ENCODE results near the gene INSRR.

INSRR gene

DNA sequence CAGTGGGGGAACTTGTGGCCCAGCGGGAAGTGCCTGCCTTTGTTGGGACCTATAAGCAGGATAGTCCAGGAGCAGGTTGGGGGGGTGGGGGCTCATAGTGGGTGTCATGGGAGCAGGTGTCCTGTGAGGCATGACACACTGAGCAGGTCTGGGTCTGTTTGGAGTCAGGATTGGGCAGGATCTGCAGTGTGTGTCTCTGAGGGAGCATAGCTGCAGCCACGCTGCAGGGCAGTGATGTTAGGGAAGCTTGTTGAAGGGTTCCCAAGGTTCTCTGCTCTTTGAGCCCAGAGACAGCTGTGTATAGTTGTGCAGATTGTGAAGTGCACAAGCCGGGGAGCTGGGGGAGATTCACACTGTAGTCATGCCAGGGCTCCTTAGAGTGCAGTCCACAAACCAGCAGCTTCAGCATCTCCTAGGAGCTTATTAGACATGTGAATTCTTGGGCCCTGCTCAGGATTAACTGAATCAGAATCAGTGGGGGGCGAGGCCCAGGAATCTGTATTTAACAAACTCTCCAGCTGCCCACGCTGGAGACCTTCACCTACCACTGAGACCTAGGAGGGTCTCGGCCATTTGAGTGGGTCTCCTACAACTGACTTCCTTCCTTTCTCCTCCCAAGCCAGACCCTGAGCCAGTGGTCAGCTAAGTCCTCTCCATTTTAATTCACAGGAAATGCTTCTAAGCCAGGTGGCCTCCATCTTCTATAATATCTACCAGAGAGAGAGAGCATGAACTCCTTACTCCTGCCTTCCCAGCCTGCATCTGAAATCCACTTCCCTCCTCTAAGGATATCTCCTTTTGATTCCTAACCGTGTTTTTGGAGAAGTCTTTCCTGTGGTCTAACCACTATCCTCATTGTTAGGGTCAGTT lies 11.1 kb downstream of the INSRR start:
- no peak for DNase-seq

DNA sequence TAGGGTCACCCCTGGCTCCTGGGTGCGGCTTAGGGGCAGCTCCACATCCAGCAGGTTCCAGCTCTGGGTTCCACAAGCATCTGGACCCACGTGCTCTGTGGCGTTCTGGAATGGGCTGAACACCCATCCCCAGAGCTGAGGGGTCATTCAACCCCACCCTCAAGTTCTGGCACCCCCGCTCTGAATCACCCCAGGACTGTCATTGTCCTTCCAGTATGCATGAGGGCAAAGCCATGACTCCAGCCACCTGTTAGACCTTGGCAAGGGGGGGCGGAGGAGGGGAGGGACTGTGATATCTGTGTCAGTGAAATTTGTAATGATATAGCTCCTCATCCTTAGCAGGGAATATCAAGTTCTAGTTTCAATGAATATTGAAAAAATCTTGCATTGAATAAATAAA lies 12.3 kb downstream of the INSRR start:
- DNase-seq = no peak

DNA sequence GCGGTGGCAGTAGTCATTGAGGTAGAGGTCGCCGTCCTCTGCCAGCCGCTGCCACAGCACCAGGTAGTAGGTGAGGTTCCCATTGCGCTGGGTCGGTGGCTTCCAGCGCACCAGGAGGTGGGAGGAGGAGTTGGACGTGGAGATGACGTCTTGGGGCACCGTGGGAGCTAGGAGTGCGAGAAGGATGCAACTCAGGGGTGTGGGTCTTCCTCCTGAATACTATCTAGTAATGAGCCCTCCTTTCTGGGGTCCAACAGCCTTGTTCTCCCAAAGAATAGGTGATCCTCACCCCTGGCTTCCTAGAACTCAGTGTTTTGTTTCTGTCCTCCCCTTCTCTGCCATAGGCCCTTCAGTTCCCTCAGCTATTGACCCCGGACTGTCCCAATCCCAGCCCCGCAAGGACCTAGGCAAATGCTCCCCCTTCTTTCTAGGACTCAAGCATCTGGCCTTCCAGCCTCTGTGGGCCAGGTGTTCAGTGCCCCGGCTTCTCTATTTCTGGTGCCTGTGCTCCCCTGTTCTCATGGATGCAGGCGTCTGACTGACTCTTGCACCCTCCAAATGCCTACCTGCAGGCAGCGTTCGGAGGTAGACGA lies 12.9 kb downstream of the INSRR start:
- no peak for DNase-seq

DNA sequence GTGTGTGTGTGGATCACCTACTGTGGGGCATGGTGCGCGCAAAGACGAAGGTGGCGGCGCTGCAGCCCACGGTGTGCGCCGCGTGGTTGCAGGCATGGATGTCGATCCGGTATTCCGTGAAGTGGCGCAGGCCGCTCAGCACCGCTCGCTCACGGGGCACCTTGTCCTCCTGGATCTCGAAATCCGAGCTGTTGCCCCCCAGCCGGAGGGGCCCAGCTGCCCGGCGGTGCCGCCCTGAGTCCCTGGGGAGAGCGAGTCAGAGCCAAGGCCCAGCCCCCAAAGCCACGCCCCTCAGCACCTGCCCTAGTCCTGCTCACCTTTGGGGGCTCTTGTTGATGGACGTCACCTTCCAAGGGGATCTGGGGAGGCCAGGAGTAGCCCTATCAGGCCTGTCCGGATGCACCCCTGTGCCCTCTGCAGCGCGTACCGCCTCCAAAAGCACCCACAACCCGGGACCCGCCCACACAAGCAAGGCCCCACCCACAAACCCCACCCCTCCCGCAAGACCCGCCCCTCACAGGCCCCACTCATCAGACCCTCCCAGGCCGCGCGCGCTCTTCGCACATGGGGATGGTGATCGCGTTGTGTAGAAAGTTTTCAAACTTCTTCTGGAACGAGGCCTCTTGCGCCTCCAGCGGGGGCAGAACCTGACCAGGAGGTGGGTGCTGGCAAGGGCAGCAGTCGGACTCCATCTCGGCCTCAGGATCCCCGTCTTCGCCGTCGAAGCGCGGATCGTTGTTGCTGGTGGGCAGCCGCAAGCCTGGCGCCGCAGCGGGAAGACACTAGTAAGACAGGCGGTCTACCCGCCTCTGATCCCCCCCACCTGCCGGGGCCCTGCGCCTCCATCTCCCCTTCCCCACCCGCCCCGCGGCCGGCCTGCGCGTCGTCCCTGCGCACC lies 13.6 kb downstream of the INSRR start:
- no peak for DNase-seq

DNA sequence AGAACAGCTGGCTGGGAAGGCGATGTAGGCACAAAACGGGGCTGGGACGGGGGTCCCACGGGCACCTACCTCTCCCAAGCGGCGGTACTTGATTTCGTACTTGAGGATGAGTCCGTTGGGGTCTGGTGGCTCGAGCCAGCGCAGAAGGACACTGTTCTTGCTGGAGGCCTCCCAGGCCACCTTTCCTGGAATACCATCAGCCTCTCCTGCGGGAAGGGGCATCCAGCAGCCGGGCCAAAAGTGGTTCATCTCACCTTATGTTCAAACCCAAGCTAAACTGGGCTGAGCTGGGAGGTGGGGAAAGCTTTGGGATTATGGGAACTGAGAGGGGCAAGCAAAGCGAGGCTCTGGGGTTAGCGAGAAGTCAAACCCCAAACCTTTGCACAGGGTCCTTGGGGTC lies 14.3 kb downstream of the INSRR start:
- DNase-seq = no peak

DNA sequence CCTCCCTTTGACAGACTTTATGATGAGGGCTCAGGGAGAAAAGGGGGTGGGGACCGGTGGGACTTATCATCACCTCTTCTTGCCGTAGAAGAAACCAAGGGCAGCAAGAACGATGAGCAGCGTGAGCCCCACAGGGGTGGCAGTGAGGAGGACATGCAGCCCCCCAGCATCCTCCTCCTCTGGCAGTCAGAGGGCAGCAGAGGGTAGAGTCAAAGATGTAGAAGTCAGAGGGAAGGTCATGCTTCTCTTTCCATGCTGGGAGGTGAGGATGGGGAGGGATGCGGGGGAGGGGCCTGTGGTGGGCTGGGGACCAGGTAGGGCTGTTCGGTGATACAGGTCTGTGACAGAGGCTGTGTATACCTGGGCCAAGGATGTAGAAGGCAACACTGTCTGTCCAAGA lies 14.8 kb downstream of the INSRR start:
- no peak for DNase-seq

DNA sequence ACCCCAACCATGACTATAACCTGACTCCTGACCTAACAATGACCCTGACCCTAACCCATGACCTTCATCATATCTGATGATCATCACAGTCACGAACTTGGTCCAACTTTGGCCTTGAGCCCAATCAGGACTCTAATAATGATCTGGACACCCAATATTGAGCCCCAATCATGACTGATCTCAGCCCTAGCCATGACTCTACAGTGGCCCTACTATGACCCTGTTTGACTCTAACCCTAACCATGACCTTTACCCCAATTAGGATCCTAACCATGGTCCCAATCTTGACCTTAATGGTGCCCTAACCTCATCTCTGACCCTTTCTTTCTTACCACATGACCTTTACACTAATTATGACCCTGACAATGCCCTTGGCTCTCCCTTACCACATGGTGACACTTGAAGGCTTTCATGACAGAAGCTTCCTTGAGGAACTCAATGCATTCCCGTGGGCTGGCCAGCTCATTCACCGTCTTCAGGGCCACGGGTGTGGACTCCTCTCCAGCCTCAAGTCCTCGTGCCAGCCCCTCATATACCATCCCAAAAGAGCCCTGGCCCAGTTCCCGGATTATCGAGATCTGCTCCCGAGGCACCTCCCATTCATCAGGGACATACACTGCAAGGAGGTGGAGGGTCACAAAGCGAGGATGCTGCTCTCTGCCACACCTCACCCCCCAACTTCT lies 16.2 kb downstream of the INSRR start:
- no peak for DNase-seq

DNA sequence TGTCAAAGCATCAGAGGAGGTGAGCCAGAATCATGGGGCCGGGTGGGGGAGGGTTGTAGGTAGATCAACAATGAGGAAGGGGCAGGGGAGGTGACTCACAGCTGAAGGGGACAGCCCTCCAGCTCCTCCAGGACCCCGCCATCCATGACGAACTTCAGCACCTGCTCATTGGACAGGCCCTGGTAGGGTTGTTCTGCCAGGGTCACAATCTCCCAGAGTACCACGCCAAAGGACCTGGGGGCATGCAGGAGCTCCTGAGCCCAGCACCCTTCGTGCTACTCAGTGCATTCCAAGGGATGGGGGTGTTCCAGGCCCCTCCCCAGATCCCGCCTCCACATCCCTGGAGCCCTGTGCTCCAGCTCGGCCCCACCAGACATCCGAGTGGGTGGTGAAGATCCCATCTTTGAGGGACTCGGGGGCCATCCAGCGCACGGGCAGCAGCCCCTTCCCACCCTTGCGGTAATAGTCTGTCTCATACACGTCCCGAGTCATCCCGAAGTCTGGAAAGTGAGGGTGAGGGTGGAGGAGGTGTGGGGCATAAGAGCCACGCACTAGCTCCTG lies 17.5 kb downstream of the INSRR start:
- DNase-seq = no peak

DNA sequence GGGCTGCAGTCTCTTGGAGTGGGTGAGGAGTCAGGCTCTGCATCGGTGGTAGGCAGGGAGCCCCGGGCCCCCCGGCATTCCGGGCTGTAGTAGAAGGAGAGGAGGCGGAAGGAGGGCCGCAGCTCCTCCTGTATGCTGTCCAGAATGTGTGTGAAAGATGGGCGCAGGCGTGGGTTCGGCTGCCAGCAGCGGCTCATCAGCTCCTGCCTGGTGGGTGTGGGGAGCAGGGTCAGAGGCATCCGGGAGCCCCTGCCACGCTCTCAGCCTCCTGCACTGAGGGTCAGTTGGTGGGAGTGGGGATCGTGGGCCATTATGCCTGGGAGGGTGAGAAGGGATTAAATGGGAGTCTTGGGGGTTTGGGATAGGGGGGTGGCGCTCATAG lies 18.0 kb downstream of the INSRR start:
- no peak for DNase-seq

DNA sequence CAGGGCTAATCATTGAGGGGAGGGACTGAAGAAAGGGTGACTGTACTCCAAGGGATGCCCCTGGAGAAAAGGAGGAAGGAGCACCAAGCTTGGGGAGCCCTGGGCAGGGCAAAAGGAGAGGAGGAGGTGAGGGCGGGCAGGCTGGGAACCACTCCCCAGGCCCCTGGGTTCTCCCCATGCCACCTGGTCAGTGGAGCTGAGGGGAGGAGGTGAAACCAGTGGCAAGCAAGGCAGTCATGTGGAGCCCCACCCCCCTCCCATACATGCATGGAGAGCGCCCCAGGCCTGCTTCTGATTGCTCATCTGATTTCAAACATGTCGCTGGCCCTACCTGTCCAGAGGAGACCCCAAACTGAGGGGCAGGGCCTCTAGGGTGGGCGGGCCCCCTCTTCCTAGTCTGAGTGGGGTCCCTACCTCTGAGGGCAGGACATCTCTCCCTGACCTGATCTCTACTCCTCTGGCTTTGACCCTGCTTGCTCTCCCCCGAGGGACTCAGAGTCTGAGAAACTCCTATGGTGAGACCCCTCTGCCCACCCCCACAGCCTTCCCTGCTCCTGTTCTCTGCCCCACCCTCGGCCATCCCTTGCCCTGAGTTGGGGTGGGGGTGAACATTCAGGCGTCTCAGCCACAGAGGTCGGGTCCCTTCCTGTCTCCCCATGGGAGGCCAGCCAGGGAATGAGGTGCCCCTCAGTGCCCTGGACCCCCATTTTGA lies 18.6 kb downstream of the INSRR start:
- DNase-seq = no peak

DNA sequence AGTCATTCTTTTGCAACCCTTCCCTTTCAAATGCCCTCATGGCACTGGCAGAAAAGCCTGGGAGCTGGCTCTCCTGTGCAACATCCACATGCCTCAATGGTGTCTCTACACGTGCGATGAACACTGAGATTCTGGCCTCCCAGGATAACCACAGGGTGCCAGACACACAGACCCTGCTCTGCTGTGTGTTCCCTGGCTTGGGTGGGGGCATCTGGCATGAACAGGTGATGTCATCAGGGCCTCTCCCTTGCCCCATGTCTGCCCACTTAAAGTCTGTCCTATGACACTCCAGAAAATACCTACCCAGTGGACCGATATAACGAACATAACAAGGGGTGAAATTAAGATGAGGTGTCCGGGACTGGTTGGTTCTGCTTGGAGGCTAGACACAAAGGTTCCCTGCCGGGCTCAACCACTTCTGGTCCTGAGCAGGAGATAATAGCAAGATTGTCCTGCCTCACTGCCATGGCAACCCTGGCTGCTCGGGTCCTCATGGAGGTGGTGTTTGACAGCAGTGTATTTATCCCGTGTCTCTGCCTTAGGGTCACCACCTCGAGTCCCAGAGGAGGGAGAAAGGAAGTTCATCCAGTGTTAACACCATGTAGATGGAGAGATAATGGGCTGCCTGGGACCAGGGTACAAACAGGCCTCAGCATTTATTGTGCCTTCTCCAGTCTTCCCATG lies 19.3 kb downstream of the INSRR start:
- no peak for DNase-seq

DNA sequence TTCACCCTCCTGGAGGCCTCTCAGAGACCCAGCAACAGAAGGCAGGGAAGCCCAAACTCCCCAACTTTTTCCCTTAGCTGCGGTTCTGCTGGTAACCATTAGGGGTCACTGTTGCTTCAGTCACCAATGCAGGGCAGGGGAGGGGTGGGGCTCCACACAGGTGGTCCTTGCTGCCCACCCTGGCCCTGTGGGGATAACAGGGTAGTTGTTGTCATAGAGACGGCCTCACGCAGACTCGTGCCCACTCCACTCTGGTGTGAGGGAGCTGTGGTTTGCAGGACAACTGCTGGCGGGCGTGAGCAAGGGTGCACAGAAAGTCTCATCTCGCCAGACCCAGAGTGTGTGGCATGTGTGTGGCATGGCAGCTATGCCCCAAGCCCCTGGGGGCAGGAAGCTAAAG lies 19.9 kb downstream of the INSRR start:
- no peak for DNase-seq

DNA sequence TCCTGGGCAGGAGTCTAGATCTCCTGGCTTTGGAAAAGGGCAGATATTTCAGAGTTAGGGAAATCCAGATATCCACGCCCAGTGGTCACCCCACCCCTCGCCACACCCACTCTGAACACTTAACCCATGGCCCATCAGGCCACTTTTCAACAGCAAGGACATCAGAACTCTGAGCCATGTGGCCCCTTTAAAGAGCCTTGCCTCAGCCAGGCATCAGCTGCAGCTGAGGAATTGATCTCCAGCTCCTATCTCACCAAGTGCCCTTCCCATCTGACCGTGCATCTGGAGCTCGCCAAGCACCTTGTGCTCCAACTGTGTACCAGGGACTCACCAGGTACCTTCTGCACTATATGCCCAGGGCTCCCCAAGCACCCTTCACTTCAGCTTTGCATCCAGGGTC lies 22.0 kb downstream of the INSRR start:
- no peak for DNase-seq

DNA sequence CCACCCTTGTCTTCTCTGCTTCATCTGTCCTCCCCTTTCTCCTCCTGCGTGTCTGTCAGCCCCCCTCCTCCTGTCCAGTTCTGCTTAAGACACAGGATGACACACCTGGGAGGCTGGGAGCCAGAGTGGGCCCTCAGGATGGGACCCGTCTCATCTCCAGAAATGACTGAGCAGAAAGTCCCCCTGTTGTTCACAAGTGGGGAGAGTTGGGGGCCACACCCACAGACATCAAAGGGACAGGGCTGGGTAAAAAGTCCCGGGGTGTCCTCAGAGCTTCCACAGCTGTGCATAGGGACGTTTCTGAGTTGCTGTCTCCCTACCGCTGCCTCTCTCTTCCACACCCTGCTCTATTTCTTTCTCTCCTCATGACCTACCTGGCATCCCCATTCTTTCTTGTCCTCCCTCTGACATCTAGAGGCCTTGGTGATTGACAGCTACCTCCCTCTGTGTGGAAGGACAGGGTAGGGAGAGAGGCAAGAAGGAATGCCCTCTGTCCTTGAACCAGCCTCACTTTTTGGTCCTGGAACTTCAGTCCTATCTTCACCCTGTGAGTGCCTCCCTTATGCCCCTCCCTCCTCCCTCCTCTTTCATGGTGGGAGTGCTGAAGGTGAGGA lies 22.8 kb downstream of the INSRR start:
- no peak for DNase-seq

DNA sequence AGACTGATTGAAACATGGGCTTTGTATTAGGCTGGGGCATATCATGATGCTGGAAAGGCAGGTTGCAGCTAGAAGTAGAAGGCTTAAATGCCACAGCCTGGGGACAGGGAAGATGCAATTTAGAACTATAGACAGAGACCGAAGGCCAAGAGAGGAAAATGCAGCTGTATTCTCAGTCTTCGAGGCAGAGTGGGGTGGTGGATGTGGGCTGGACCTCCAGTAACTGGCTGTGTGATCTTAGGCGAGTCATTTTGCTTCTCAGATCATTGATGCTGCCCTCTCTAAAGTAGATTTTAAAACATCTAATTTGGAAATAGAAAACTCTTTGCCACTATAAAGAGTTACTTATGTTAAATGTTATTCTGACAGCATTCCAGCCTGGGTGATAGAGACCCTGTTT lies 24.6 kb downstream of the INSRR start:
- no peak for DNase-seq

DNA sequence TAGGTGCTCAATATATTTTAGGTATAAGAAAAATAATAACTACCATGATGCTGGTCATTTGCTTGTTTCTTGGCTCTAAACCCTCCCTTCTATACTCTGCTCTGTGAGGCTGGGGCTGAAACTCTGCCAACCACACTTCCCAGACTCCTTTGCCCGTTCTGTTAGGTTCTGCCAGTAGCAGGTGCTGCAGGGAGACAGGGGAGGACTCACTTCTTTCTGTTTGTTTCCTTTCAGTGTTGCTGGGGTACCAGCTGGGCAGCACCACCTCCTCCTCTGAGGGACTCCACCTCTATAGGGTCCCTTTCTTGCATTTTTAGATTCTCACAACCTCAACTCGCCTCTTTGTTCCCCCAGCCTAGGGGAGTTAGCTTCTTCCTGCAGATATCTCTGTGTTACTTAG lies 25.3 kb downstream of the INSRR start:
- no peak for DNase-seq

DNA sequence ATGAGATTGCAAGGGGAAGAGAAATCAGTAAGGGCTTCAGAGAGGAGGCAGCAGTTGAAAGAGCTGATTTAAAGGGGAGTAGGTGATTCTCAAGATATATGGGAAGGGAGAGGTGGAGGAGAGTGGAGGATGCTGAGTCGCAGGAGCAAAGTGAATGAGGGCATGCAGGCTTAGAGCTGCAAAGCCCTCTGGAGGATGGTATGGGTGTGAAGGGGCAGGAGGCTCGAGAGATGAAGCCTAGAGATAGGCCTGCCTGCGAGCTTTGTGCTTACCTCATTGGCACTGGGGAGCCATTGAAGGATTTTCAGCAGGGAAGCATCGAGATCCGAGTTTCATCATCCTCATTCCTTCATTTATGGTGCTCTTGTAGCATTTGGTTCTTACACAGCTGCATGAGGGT lies 26.5 kb downstream of the INSRR start:
- no peak for DNase-seq

DNA sequence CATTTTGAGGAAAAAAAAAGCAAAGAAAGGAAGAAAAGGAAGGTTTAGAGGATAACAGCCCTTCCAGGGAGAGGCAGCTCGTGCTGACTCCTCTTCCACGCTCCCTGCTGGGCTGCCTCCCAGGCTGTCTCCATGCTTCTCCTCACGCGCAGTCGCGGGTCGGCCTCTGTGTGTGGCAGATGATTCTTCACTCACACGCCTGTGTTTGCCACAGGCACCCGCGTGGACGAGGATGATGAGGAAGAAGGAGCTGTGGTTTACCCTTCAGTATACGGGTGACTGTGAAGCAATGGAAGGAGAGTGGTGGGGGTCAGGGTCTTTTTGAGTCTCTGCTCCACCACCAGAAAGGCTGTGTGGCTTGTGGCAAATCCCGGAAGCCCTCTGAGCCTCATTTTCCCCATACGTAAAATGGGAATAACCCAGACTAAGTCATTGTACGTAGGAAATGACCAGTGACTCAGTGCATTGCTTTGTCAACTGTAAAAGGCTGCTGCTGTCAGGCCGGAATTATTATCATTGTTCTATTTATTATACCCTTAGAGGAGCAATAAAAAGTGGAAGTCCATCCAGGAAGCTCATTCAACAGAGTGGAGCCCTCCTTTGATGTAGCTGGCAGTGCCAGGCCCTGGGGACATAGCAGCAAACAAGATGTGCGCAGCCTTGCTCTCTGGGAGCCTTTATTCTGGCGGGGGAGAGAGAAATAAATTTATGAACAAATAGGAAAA lies 30.4 kb downstream of the INSRR start:
- DNase-seq = no peak

DNA sequence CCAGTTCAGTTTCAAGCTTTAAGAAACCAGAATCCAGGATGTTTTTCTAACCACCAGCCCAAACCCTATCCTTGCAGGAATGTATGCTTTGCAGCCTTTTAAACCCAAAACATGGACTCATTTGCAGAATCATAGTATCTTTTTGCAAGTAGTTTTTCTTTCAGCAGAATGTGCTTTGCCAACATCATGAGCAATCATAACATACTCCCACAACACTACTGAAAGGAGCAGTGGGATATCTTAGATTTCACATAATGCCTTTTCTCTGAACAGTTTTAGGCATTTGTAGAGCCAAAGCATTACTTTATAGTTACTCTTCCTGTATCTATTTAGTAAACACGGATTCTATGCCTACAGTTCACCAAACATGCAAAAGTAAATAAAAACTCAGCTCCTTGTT lies 32.3 kb downstream of the INSRR start:
- no peak for DNase-seq

DNA sequence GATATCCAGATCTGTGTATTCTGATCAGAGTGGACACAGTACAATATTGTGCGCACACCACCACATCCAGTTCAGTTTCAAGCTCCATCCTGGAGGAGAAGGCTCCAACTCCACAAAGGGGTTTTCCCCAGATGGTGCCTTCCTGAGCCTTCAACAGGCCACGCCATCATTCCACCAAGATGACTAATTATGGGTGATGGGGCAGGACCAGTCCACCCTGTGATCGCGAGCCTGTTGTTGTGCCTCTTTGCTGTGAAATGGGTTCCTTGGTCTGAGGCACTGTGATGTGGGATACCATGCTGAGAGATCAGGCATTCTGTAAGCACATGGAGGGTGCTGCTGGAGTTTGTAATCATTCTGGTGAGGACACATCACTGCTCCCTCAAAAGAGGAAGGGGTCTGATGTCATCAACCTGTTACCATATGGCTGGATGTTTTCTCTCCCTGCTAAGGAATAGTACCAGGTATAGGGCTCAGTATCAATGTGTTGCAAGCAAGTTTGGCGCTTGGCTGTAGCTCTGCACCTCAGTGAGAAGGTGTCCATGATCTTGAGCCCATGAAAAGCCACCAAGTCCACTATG lies 35.6 kb downstream of the INSRR start:
- DNase-seq = no peak

All from NCI-H748 treated with DMSO at 0.1 percent for 48 hours (cell line).